ENCODE results near the gene NSMCE4A. TPM values are rescaled to one million over a fixed set of nuclear protein-coding genes. Genes with fewer than 3 reads are reported as not detected.
A peak's percentile ranks its signal among the peaks of the same experiment; 100 is the strongest.
"Not testable (repeated sequence)": the region's sequence is repeated elsewhere in the genome, so short reads cannot be mapped to it uniquely, and the experiment has no call there.

NSMCE4A gene
- polyA plus RNA-seq, 3 donors: 34.6 to 47.2 (median 38.1) TPM

GRCh38 chr10:121929585-121930267 lies 45.3 kb downstream of the NSMCE4A start:
- not testable (repeated sequence) for H3K36me3 ChIP-seq (replicated peaks in 1 of 2; ENCODE audit: control insufficient read depth in 1 of 2, insufficient read depth in 2 of 2, low read length in 2 of 2); H3K27me3 Mint-ChIP-seq (ENCODE audit: low read depth in 3 of 3); H2AFZ ChIP-seq (ENCODE audit: insufficient read depth, low read depth, low read length, poor library complexity, severe bottlenecking); H3K9me3 Mint-ChIP-seq; H3K4me2 ChIP-seq (replicated peaks; ENCODE audit: extremely low read depth, low read length, poor library complexity, severe bottlenecking); H3K27ac ChIP-seq (ENCODE audit: low read depth in 1 of 2, low read length in 2 of 2); H3K9me3 ChIP-seq (replicated peaks in 1 of 2; ENCODE audit: control insufficient read depth in 1 of 2, insufficient read depth in 1 of 2, low read length in 2 of 2); H4K20me1 ChIP-seq (ENCODE audit: insufficient read depth, low read length); H3K36me3 Mint-ChIP-seq; DNase-seq; H3K9ac ChIP-seq (ENCODE audit: insufficient read depth, low read length, poor library complexity, severe bottlenecking); H3K27me3 ChIP-seq (ENCODE audit: control insufficient read depth in 2 of 2, insufficient read depth in 2 of 2, low read length in 2 of 2); H3K4me3 ChIP-seq (replicated peaks in 1 of 3; ENCODE audit: low read depth in 2 of 3, low read length in 3 of 3)
- H3K4me3 Mint-ChIP-seq: peak overlapping the region in 1 of 2 donors; percentile 27
- intact Hi-C loops (cut with micrococcal nuclease): loop anchor here in 1 of 2 donors (10.0 kb wide), 1 partner anchor 1075 kb away; the partner anchor contains the start of genes ACADSB and IKZF5
- peak overlapping the region in 2 of 7 donors; percentile 25 to 71 for H3K27ac Mint-ChIP-seq
- Histone ChIP-seq H3K4me1 (ENCODE audit: control insufficient read depth in 1 of 2, insufficient read depth in 2 of 2, low read length in 2 of 2) (peaks cover 16 to 21% of the 10 kb centered on the region in 2 donors), H3K79me2 (ENCODE audit: insufficient read depth, low read length) (peaks cover 33% of the 10 kb centered on the region)
- 100% methylated on average over 2 of the region's 14 CpGs for WGBS (ENCODE audit: insufficient coverage)
- H3K4me1 Mint-ChIP-seq: peaks cover 31% of the 10 kb centered on the region

- peak in 1 of 3 donors; percentile 10 for DNase-seq
- H3K27ac ChIP-seq (ENCODE audit: low read depth in 1 of 2, low read length in 2 of 2): peak overlapping the region; percentile 12 to 93
- Mint-ChIP-seq H3K9me3 (no peaks in the 10 kb centered on the region), H3K4me1 (peaks cover 31% of the 10 kb centered on the region), H3K36me3 (peaks cover 4 to 9% of the 10 kb centered on the region in 2 donors), H3K27me3 (ENCODE audit: low read depth in 3 of 3) (peaks cover 0 to 3% (median 0%) of the 10 kb centered on the region in 3 donors), H3K27ac (peak overlapping the region in 6 of 7 donors; percentile 60 to 96 (median 84)), H3K4me3 (peak overlapping the region; percentile 93 to 94)
- TF ChIP-seq, protein P1, sequence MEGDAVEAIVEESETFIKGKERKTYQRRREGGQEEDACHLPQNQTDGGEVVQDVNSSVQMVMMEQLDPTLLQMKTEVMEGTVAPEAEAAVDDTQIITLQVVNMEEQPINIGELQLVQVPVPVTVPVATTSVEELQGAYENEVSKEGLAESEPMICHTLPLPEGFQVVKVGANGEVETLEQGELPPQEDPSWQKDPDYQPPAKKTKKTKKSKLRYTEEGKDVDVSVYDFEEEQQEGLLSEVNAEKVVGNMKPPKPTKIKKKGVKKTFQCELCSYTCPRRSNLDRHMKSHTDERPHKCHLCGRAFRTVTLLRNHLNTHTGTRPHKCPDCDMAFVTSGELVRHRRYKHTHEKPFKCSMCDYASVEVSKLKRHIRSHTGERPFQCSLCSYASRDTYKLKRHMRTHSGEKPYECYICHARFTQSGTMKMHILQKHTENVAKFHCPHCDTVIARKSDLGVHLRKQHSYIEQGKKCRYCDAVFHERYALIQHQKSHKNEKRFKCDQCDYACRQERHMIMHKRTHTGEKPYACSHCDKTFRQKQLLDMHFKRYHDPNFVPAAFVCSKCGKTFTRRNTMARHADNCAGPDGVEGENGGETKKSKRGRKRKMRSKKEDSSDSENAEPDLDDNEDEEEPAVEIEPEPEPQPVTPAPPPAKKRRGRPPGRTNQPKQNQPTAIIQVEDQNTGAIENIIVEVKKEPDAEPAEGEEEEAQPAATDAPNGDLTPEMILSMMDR (IDR thresholded peaks at IDR 0.05): peak; percentile 2
- H2AFZ ChIP-seq (ENCODE audit: insufficient read depth, low read depth, low read length, poor library complexity, severe bottlenecking): peak overlapping the region; percentile 97
- H3K27me3 ChIP-seq (ENCODE audit: control insufficient read depth in 2 of 2, insufficient read depth in 2 of 2, low read length in 2 of 2): no peaks in the 10 kb centered on the region
- no peaks in the 10 kb centered on the region for H4K20me1 ChIP-seq (ENCODE audit: insufficient read depth, low read length)
- peaks cover 33% of the 10 kb centered on the region for H3K79me2 ChIP-seq (ENCODE audit: insufficient read depth, low read length)
- peak overlapping the region; percentile 79 to 97 (median 94) for H3K4me3 ChIP-seq (replicated peaks in 1 of 3; ENCODE audit: low read depth in 2 of 3, low read length in 3 of 3)
- no peaks in the 10 kb centered on the region for H3K9me3 ChIP-seq (replicated peaks in 1 of 2; ENCODE audit: control insufficient read depth in 1 of 2, insufficient read depth in 1 of 2, low read length in 2 of 2)
- H3K4me2 ChIP-seq (replicated peaks; ENCODE audit: extremely low read depth, low read length, poor library complexity, severe bottlenecking): peak overlapping the region; percentile 90
- intact Hi-C loops (cut with micrococcal nuclease): loop anchor here in 1 of 2 donors (10.0 kb wide), 1 partner anchor 1076 kb away; the partner anchor contains the start of genes ACADSB and IKZF5
- WGBS (ENCODE audit: insufficient coverage): 3% methylated on average over 19 of the region's 20 CpGs
- H3K4me1 ChIP-seq (ENCODE audit: control insufficient read depth in 1 of 2, insufficient read depth in 2 of 2, low read length in 2 of 2): peaks cover 16 to 21% of the 10 kb centered on the region in 2 donors
- H3K9ac ChIP-seq (ENCODE audit: insufficient read depth, low read length, poor library complexity, severe bottlenecking): peak overlapping the region; percentile 99
- H3K36me3 ChIP-seq (replicated peaks in 1 of 2; ENCODE audit: control insufficient read depth in 1 of 2, insufficient read depth in 2 of 2, low read length in 2 of 2): peaks cover 3 to 7% of the 10 kb centered on the region in 2 donors
Measured at GRCh38 chr10:121928528-121928884, 46.5 kb downstream of the NSMCE4A start.
